Measurements from ENCODE around the gene CST6.
"Not testable (repeated sequence)": the region's sequence is repeated elsewhere in the genome, so short reads cannot be mapped to it uniquely, and the experiment has no call there.

CST6 gene

GRCh38 chr11:65983589-65983987, 28.2 kb upstream of the CST6 start:
- DNase-seq (ENCODE audit: low read depth), result no peak

- no peak for DNase-seq (ENCODE audit: low read depth)
These were observed 24.5 kb upstream of the CST6 start for GRCh38 chr11:65987336-65987735.

DNA sequence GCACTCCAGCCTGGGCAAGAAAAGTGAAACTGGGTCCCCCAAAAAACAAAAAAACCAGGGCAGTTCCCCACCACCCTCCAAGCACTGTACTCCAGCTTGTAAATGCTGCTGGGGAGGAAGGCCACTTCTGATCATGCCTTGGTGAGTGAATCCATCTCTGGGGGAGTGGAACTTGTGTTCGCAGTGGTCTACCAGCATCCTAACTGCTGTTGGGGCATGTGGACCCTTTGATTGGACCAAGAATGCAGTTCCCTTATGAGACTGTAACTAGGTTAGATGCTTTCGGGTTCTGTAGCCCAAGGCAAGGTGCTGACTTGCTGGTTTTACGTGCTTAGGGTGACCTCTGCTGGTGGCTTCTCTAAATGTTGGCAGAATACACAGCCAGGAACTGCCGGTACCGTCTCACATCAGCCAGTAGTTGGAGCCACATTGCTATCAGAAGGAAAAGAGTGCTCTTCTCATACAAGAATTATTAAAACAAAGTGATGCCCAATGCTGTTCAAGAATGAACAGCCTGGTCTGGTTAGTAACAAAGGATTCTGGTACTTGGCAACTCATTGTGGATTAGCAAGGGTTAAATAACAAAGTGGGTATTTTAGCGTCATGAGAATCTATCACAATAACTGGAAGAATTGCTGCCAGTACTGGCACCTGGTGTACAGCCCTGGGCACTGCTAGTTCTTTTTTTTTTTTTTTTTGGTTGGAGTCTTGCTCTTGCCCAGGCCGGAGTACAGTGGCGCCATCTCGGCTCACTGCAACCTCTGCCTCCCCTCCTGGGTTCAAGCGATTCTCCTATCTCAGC, 22.8 kb upstream of the CST6 start:
- DNase-seq (ENCODE audit: low read depth), result peak; percentile 86

DNA sequence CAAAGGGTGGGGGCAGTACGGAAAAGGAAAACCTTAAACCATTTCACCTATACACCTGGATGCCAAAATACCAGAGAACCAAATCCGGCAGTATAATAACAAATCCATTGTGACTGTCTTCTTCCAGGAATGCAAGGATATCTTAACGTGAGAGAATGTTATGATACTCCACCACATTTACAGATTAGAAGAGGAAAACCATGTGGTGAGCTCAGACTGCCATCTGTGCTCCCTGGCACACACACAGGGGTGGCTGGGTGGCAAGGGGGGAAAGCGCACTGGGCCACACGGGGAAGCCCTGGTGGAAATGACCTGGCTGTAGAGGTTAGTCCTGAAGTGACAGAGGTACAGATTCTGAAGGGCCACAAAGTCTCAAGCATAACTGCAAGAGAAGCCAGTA, 19.8 kb upstream of the CST6 start:
- no peak for DNase-seq (ENCODE audit: low read depth)

- DNase-seq (ENCODE audit: low read depth), result no peak
These were observed 14.5 kb upstream of the CST6 start for GRCh38 chr11:65997286-65997685.

DNA sequence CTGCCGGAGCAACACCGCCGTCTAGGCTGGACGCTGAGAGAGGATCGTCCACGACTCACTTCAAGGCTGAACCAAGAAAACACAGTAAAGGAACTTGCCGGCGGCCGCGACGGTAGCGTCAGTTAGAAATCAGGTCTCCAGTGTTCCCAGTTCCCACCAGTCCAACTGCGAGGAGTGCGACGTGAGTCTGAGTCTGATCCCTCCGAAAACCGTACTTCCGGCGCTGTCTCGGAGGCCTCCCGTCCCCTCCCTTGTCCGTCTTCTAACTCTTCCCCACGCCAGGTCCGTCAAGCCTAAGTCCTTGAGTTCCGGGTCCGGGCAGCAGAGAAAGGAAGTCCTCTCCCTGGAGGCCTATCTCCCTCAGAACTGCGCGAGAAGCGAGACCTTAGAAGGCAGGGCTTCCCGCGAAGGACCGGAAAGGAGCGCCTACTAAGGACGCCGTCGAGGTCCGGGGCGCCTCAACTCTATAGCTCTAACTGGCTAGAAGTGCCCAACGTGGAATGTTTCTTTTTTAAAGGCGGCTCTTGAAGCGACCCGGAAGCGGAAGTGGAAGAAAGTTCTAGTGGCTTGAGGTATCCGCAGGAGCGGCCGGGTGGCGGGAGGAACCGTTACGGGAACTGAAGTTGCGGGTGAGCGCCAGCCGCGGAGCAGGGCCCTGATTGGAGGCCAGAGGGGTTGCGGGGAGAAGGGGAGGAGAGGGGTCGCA, 9.7 kb upstream of the CST6 start, which contains the start of the genes BANF1 and EIF1AD:
TSS of gene BANF1 (plus strand) at position 562 of the 706 bp plus-strand sequence. CDS start 748 bp downstream, outside the sequence.
TSS of gene EIF1AD (minus strand) at position 216 of the 706 bp plus-strand sequence. CDS start 1,768 bp downstream, outside the sequence.
- peak; percentile 93 for DNase-seq (ENCODE audit: low read depth)

GRCh38 chr11:66002648-66003225, 9.1 kb upstream of the CST6 start:
- DNase-seq (ENCODE audit: low read depth), result no peak

GRCh38 chr11:66003291-66003690, 8.5 kb upstream of the CST6 start:
- DNase-seq (ENCODE audit: low read depth), result no peak

- no peak for DNase-seq (ENCODE audit: low read depth)
These were observed 7.6 kb upstream of the CST6 start for GRCh38 chr11:66004186-66004585.

DNA sequence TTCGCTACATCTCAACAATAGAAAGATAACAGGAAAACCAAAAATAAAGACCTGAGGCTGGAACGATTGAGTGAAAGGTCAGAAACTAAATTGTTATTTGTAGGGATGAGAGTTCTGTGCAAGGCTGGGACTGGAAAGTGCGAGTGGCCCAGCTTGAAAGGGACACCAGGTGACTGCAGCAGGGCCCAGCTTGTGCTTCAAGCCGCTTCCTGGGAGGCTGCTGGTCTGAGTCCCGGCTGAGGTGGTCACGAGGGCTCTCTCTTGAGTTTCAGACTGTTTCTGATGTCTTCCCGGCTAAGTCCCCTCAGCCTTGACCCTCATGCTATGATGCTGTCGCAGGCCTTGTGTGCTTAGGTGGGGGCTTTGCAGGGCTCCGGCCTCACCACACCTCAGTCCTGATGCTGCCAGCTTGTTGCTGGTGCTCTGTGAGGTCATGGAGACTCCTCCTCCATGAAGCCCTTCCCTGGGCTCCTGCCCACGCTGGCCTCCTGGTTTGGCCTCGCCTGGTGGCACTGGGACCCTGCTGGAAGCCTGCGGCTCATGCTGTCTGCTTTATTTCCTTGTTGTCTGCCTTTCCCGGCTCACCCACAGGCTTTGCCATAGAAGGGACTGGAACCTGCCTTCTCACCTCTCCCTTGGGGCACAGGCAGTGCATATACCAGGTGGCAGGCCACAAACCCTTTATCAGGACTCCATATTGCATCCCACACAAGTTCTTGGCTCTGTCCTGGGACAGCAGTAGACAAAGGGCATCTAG, 5.5 kb upstream of the CST6 start:
- no peak for DNase-seq (ENCODE audit: low read depth)

- no peak for DNase-seq (ENCODE audit: low read depth)
These were observed 5.0 kb upstream of the CST6 start for GRCh38 chr11:66006891-66007176.

- no peak for DNase-seq (ENCODE audit: low read depth)
These were observed 4.6 kb upstream of the CST6 start for GRCh38 chr11:66007201-66007634.

GRCh38 chr11:66008095-66008467, 3.7 kb upstream of the CST6 start:
- DNase-seq (ENCODE audit: low read depth), result no peak

DNA sequence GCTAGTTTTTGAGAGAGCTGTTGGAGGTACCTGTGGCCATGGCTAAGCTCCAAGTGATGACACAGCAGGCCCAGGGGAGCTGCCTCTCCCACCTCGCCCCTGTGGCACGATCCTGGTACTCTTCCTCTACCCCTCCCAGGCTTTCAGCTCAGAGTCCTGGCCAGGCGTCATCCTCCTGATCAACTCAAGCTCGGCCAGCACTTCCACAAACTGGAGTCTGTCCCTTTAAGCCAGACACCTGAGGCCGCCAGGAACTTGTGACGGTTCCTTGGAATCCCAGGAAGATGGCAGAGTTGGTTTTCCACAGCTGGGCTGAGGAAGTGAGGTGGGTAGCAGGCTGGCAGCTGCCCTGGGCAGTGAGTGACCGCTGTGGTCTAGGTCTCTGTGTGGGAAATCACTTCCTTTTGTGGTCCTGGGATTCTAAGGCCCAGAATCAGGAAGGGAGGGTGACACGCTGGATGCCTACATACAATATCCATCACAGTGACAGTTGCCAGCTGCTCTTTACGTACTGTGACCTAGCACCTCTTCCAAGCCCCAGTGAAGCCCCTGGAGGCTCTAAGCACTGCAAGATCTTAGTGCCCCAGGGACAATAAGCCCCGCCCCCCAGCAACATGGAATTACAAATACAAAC, 3.2 kb upstream of the CST6 start:
- DNase-seq (ENCODE audit: low read depth), result no peak

DNA sequence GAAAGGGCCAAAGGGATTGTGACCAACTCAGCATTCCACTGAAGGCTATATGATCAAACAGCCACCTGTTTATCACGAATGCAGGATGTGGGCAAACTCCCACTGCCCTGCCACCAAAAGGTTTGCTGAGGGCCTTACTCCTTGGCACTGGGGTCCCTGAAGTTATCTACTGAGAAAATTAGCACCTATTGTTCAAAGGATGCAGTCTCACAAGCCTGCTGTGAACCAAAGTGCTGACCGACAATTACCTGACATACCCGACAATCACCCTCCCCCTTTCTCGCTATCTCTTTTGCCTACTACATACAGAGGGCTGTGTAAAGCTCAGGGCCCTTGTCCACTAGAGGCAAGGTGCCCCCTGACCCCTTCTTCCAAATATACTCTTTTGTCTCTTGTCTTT, 1.8 kb upstream of the CST6 start:
- not testable (repeated sequence) for DNase-seq (ENCODE audit: low read depth)

DNA sequence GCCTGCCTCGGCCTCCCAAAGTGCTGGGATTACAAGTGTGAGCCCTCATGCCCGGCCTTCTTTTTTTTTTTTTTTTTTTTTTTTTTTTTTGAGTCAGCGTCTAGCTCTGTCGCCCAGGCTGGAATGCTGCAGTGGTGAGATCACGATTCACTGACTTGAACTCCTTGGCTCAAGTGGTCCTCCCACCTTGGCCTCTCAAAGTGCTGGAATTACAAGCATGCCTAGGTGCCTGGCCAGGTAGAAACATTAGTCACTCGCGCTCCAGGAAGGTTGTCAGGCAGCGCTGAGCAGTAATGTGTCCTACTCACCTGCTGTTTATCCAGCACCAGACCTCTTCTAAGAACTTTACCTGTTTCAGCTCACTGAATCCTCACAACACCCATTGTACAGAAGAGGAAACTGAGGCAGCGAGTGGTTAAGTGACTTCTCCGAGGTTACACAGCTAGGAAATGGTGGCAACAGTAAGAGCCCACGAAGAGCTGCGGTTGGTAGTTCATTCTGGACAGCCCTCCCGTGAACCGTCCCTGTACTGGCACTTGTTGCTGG, 496 bp upstream of the CST6 start:
- no peak for DNase-seq (ENCODE audit: low read depth)

DNA sequence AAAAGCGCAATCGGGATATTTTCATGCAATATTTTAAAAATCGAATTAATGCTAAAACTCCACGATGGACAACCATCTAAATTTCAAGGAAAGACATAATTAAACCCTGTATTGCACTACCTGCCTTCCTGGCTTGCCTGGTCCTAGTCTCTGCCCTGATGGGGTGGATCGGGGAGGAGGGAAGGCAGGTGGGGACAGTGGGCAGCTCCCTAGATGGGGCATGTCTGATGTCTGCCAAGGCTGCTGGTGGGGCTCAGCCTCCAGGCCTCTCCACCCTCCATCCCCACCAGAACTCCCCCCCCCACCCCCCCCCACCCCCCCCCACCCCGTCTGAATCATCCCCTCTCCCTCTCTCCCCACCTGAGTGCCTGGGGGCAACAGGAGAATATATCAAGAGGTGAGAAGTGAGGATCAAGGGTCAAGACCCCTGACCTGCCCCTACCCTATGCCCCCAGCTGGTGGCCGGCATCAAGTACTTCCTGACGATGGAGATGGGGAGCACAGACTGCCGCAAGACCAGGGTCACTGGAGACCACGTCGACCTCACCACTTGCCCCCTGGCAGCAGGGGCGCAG, 650 bp downstream of the CST6 start:
- no peak for DNase-seq (ENCODE audit: low read depth)

DNA sequence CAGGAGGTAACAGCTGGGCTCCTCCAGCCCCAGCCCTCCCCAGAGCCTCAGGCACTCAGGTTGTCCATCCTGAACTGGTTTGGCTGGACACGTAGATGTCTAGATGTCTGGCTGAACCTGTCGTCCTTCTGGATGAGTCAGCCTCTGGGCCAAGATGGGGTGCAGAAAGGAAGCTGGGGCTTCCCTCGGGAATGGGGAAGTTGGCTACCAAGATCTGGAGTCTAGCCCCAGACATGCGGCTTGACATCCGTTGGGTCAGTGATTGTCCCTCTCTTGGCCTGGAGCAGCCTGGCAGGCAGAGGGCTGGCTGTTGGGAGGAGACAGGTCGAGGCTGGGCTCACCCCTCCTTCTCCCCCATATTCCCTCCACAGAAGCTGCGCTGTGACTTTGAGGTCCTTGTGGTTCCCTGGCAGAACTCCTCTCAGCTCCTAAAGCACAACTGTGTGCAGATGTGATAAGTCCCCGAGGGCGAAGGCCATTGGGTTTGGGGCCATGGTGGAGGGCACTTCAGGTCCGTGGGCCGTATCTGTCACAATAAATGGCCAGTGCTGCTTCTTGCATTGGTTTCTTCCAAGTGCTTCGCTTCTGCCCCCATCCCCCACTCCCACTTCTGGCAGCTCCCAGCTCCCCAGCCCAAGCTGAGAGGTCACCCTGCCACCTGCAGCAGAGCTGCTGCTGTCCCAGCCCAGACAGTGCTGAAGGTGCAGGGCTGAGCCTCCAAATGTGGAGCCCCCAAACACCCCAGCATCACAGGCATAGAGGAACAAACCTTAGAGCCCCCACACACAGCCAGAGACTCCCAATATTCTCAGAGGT, 1.3 kb downstream of the CST6 start:
- DNase-seq (ENCODE audit: low read depth), result no peak

- DNase-seq (ENCODE audit: low read depth), result no peak
These were observed 1.9 kb downstream of the CST6 start for GRCh38 chr11:66013762-66014100.

- DNase-seq (ENCODE audit: low read depth), result no peak
These were observed 3.1 kb downstream of the CST6 start for GRCh38 chr11:66014804-66015453.

All from activated T-cell treated with anti-CD3 and anti-CD28 coated beads for 24 hours (primary cell).